Epithelial cell of esophagus (primary cell): ENCODE results near the gene RPL7A.

Experiments
- DNase-seq: peaks from one replicate; pipeline ENCODE4 v3.0.0; 2010; ENCODE audit warnings: low read depth
- H3K4me3 ChIP-seq: 2 replicates; pipeline ENCODE4 v1.5.1; 2011; ENCODE audit warnings: mild to moderate bottlenecking, low read length, control low read depth
- CTCF ChIP-seq: IDR thresholded peaks from 2 replicates; pipeline ENCODE4 v1.5.1; 2011; ENCODE audit warnings: low read depth, mild to moderate bottlenecking, low read length, control low read depth, inconsistent platforms; ENCODE audit not compliant: insufficient read depth; ENCODE audit errors: missing control alignments

RPL7A gene

GRCh38 chr9:133335924-133336811 is 11.8 kb upstream of the RPL7A start, which contains the start of gene SURF6:
Gene SURF6 (minus strand): TSS chr9:133336188. CDS start chr9:133336132, 56 bp downstream.
- no peak for TF ChIP-seq CTCF
- peak; percentile 96 for DNase-seq
- H3K4me3 ChIP-seq = peak within 1 kb of the TSS; percentile 83

GRCh38 chr9:133339641-133340040 is 8.4 kb upstream of the RPL7A start:
- H3K4me3 ChIP-seq = no peak overlapping the region
- DNase-seq = no peak
- TF ChIP-seq CTCF = no peak

GRCh38 chr9:133340256-133340655 is 7.8 kb upstream of the RPL7A start:
- no peak overlapping the region for H3K4me3 ChIP-seq
- DNase-seq = no peak
- no peak for TF ChIP-seq CTCF

GRCh38 chr9:133340916-133341315 is 7.1 kb upstream of the RPL7A start:
- H3K4me3 ChIP-seq = no peak overlapping the region
- no peak for DNase-seq
- no peak for TF ChIP-seq CTCF

GRCh38 chr9:133341369-133342068 is 6.5 kb upstream of the RPL7A start:
- no peak for TF ChIP-seq CTCF
- DNase-seq = no peak
- no peak overlapping the region for H3K4me3 ChIP-seq

GRCh38 chr9:133342069-133342406 is 6.0 kb upstream of the RPL7A start:
- TF ChIP-seq CTCF = peak; percentile 20
- no peak for DNase-seq
- no peak overlapping the region for H3K4me3 ChIP-seq
